ENCODE results near the gene ABCA12. TPM values are rescaled to one million over a fixed set of nuclear protein-coding genes. Genes with fewer than 3 reads are reported as not detected.

ABCA12 gene, protein sequence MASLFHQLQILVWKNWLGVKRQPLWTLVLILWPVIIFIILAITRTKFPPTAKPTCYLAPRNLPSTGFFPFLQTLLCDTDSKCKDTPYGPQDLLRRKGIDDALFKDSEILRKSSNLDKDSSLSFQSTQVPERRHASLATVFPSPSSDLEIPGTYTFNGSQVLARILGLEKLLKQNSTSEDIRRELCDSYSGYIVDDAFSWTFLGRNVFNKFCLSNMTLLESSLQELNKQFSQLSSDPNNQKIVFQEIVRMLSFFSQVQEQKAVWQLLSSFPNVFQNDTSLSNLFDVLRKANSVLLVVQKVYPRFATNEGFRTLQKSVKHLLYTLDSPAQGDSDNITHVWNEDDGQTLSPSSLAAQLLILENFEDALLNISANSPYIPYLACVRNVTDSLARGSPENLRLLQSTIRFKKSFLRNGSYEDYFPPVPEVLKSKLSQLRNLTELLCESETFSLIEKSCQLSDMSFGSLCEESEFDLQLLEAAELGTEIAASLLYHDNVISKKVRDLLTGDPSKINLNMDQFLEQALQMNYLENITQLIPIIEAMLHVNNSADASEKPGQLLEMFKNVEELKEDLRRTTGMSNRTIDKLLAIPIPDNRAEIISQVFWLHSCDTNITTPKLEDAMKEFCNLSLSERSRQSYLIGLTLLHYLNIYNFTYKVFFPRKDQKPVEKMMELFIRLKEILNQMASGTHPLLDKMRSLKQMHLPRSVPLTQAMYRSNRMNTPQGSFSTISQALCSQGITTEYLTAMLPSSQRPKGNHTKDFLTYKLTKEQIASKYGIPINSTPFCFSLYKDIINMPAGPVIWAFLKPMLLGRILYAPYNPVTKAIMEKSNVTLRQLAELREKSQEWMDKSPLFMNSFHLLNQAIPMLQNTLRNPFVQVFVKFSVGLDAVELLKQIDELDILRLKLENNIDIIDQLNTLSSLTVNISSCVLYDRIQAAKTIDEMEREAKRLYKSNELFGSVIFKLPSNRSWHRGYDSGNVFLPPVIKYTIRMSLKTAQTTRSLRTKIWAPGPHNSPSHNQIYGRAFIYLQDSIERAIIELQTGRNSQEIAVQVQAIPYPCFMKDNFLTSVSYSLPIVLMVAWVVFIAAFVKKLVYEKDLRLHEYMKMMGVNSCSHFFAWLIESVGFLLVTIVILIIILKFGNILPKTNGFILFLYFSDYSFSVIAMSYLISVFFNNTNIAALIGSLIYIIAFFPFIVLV (N-terminal part only)
- total RNA-seq, result 1 to 10 TPM in 1 of 2 donors, under 1 TPM in 1; 0.68 to 1.1 TPM

DNA sequence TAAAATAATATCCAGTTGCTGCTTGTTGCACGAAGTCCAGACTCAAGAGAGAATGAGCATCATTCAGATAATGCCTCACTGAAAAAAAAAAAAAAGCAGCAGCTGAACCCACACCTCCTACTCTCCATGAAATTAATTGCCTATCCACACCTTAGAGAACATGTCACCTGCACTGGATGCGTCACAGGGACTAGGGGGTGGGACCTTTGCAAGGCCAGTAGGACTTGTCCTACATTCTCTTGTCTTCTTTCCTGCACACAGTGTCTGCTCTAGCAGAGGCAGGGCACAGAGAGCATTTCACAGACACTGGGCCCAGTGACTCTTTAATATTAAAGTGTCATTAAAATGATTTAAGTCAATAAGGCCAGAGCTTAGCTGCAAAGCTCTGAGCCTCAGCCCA lies at the start of gene ABCA12:
TSS of gene ABCA12 (minus strand) at position 148 of the 400 bp plus-strand sequence. CDS start 418 bp downstream, outside the sequence.
- WGBS, result 47% methylated on average over 2 of the region's 2 CpGs
- no peak for DNase-seq (ENCODE audit: low spot score)
- TF ChIP-seq POLR2AphosphoS5 (IDR thresholded peaks at IDR 0.05) (no peak), POLR2A (IDR thresholded peaks at IDR 0.05) (no peak)
- TF ChIP-seq, protein P1, sequence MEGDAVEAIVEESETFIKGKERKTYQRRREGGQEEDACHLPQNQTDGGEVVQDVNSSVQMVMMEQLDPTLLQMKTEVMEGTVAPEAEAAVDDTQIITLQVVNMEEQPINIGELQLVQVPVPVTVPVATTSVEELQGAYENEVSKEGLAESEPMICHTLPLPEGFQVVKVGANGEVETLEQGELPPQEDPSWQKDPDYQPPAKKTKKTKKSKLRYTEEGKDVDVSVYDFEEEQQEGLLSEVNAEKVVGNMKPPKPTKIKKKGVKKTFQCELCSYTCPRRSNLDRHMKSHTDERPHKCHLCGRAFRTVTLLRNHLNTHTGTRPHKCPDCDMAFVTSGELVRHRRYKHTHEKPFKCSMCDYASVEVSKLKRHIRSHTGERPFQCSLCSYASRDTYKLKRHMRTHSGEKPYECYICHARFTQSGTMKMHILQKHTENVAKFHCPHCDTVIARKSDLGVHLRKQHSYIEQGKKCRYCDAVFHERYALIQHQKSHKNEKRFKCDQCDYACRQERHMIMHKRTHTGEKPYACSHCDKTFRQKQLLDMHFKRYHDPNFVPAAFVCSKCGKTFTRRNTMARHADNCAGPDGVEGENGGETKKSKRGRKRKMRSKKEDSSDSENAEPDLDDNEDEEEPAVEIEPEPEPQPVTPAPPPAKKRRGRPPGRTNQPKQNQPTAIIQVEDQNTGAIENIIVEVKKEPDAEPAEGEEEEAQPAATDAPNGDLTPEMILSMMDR (IDR thresholded peaks at IDR 0.05), result no peak
- Histone ChIP-seq H3K4me3 (no peak within 1 kb of the TSS), H3K4me1 (replicated peaks) (no peaks in the 10 kb centered on the region), H3K27me3 (replicated peaks; ENCODE audit: insufficient read depth) (no peaks in the 10 kb centered on the region), H3K9me3 (no peaks in the 10 kb centered on the region), H3K27ac (no peak within 1 kb of the TSS), H3K36me3 (no peaks in the 10 kb centered on the region)
- intact Hi-C loops (cut with DNase I), result no loop called here

DNA sequence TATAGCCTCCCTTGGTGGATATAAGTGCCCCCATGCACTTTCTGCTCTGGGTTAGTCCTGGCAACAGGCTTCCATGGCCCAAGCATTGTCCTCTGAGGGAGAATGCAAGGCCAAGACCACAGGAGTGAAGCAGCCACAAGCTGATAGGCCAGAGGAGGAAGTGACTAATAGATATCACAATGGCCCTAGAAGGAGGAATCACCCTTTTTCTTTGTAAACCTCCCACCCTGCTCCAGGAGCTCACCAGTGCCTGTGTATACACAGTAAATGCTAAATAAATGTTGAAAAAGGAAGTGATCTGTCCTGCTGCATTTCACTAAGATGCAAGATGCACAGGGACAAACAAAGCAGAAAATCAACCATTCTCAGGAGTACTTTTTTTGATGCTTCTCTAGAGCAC lies 49.7 kb upstream of the ABCA12 start:
- H3K9me3 ChIP-seq, result no peaks in the 10 kb centered on the region
- no peak for DNase-seq (ENCODE audit: low spot score)
- H3K27ac ChIP-seq, result no peak overlapping the region
- no peaks in the 10 kb centered on the region for H3K4me1 ChIP-seq (replicated peaks)
- no peak overlapping the region for H3K4me3 ChIP-seq
- no peaks in the 10 kb centered on the region for H3K27me3 ChIP-seq (replicated peaks; ENCODE audit: insufficient read depth)
- no peaks in the 10 kb centered on the region for H3K36me3 ChIP-seq
- intact Hi-C loops (cut with DNase I), result no loop called here
- TF ChIP-seq POLR2A (IDR thresholded peaks at IDR 0.05), result no peak
- TF ChIP-seq POLR2AphosphoS5 (IDR thresholded peaks at IDR 0.05), result no peak
- TF ChIP-seq, protein P1 (IDR thresholded peaks at IDR 0.05), result no peak

DNA sequence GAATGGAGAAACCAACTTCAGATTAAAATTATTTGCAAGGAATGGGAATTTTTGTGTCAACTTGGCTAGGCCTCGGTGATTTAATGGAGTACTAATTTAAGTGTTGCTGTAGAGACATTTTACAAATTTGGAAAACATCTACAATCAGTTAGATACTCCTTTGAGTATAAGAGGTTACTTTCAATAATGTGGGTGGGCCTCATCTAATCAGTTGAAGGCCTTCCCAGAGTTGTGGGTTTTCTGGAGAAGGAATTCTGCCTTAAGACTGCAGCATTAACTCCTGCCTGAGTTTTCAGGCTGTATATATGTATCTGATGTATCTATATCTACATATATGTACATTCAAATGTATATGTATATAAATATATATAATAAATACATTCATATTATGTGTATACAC lies 47.6 kb upstream of the ABCA12 start:
- intact Hi-C loops (cut with DNase I), result no loop called here
- no peak for DNase-seq (ENCODE audit: low spot score)
- Histone ChIP-seq H3K4me3 (no peak overlapping the region), H3K27ac (no peak overlapping the region), H3K9me3 (no peaks in the 10 kb centered on the region), H3K4me1 (replicated peaks) (no peaks in the 10 kb centered on the region), H3K36me3 (no peaks in the 10 kb centered on the region), H3K27me3 (replicated peaks; ENCODE audit: insufficient read depth) (no peaks in the 10 kb centered on the region)
- WGBS, result 79% methylated on average over 1 of the region's 1 CpG
- no peak for TF ChIP-seq POLR2AphosphoS5 (IDR thresholded peaks at IDR 0.05)
- TF ChIP-seq POLR2A (IDR thresholded peaks at IDR 0.05), result no peak
- TF ChIP-seq, protein P1 (IDR thresholded peaks at IDR 0.05), result no peak

DNA sequence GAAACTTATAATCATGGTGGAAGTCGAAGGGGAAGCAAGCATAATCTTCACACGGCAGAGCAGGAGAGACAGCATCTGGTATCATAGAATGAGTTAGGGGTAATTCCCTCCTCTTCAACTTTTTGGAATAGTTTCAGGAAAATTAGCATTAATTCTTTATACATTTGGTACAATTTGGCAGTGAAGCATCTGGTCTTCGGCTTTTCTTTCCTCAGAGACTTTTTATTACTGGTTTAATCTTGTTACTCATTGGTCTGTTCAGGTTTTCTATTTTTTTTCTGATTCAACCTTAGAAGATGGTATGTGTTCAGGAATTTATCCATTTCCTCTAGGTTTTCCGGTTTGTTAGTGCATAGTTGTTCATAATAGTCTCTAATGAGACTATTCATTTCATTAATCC lies 39.7 kb upstream of the ABCA12 start:
- WGBS, result 95% methylated on average over 4 of the region's 4 CpGs
- H3K4me3 ChIP-seq, result no peak overlapping the region
- intact Hi-C loops (cut with DNase I), result no loop called here
- no peaks in the 10 kb centered on the region for H3K4me1 ChIP-seq (replicated peaks)
- no peaks in the 10 kb centered on the region for H3K27me3 ChIP-seq (replicated peaks; ENCODE audit: insufficient read depth)
- no peaks in the 10 kb centered on the region for H3K36me3 ChIP-seq
- no peak overlapping the region for H3K27ac ChIP-seq
- TF ChIP-seq, protein P1 (IDR thresholded peaks at IDR 0.05), result no peak
- no peak for TF ChIP-seq POLR2A (IDR thresholded peaks at IDR 0.05)
- TF ChIP-seq POLR2AphosphoS5 (IDR thresholded peaks at IDR 0.05), result no peak
- H3K9me3 ChIP-seq, result no peaks in the 10 kb centered on the region
- DNase-seq (ENCODE audit: low spot score), result no peak
